Stimulated activated CD8-positive, alpha-beta memory T cell treated with anti-CD3 and anti-CD28 coated beads, Interleukin-7, amount 100 ng/mL, for 1 hour (primary cell): Measurements from ENCODE around the gene VARS2.
A peak's percentile ranks its signal among the peaks of the same experiment; 100 is the strongest.

ENCODE experiments used
- DNase-seq, 2 donors: peaks; one replicate each; pipeline ENCODE4 v3.0.0-alpha.2; 2020; ENCODE audit warnings: low read depth in 2 of 2

Gene VARS2

GRCh38 chr6:30884521-30885480 lies 29.2 kb upstream of the VARS2 start:
- DNase-seq, result peak in 1 of 2 donors; percentile 15

- no peak for DNase-seq
These were observed 28.5 kb upstream of the VARS2 start for GRCh38 chr6:30885481-30885998.

GRCh38 chr6:30885999-30886896 lies 27.8 kb upstream of the VARS2 start:
- no peak for DNase-seq

GRCh38 chr6:30886897-30887255 lies 27.2 kb upstream of the VARS2 start:
- no peak for DNase-seq

GRCh38 chr6:30887901-30888815 lies 25.9 kb upstream of the VARS2 start:
- no peak for DNase-seq

GRCh38 chr6:30888816-30889495 lies 25.1 kb upstream of the VARS2 start:
- DNase-seq, result no peak

- no peak for DNase-seq
These were observed 24.5 kb upstream of the VARS2 start for GRCh38 chr6:30889496-30889885.

- DNase-seq, result no peak
These were observed 24.0 kb upstream of the VARS2 start for GRCh38 chr6:30889921-30890645.

GRCh38 chr6:30890646-30891449 lies 23.2 kb upstream of the VARS2 start:
- no peak for DNase-seq

- no peak for DNase-seq
These were observed 22.7 kb upstream of the VARS2 start for GRCh38 chr6:30891450-30891723.

- no peak for DNase-seq
These were observed 22.1 kb upstream of the VARS2 start for GRCh38 chr6:30891816-30892538.

- no peak for DNase-seq
These were observed 20.9 kb upstream of the VARS2 start for GRCh38 chr6:30893001-30893591.

- no peak for DNase-seq
These were observed 20.4 kb upstream of the VARS2 start for GRCh38 chr6:30893666-30894065.

- DNase-seq, result no peak
These were observed 19.7 kb upstream of the VARS2 start for GRCh38 chr6:30894381-30894780.

- DNase-seq, result no peak
These were observed 19.1 kb upstream of the VARS2 start for GRCh38 chr6:30894935-30895334.

GRCh38 chr6:30895343-30895742 lies 18.7 kb upstream of the VARS2 start:
- no peak for DNase-seq

GRCh38 chr6:30896541-30896940 lies 17.5 kb upstream of the VARS2 start:
- no peak for DNase-seq

GRCh38 chr6:30897882-30898281 lies 16.2 kb upstream of the VARS2 start:
- DNase-seq, result no peak
